ENCODE measurements around the gene EDN2. TPM values are rescaled to one million over a fixed set of nuclear protein-coding genes. Genes with fewer than 3 reads are reported as not detected.

Gene EDN2
- total RNA-seq, 4 donors from 2014 or later: 0.78 to 3.1 TPM; not detected in 2

DNA sequence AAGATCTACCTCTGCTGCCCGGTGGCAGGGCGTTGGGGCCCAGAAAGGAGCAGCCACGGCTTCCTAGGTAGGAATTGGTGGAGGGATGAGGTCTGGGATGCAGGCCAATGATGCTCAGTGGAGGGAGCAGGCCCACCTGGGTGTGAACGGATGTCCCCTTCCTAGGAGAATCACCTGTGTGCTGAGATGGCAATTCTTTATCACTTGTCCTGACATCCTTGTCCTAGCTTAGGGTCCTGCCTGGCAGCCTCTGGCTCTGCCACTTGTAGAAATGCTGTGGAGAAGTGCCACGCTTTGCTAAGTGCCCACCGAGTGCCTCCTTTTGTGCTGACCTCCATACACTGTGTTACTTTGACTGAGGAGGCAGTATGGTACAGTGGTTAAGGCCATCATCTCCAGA lies 12.8 kb downstream of the EDN2 start:
- no peaks in the 10 kb centered on the region for H3K36me3 ChIP-seq
- H3K4me3 ChIP-seq: no peak overlapping the region
- no peaks in the 10 kb centered on the region for H3K9me3 ChIP-seq
- WGBS, 2 donors: 83 to 89% methylated on average over 6 of the region's 6 CpGs
- no peak overlapping the region for H3K27ac ChIP-seq
- H3K4me1 ChIP-seq: peaks cover 0 to 40% (median 26%) of the 10 kb centered on the region in 4 donors
- TF ChIP-seq, protein P1, sequence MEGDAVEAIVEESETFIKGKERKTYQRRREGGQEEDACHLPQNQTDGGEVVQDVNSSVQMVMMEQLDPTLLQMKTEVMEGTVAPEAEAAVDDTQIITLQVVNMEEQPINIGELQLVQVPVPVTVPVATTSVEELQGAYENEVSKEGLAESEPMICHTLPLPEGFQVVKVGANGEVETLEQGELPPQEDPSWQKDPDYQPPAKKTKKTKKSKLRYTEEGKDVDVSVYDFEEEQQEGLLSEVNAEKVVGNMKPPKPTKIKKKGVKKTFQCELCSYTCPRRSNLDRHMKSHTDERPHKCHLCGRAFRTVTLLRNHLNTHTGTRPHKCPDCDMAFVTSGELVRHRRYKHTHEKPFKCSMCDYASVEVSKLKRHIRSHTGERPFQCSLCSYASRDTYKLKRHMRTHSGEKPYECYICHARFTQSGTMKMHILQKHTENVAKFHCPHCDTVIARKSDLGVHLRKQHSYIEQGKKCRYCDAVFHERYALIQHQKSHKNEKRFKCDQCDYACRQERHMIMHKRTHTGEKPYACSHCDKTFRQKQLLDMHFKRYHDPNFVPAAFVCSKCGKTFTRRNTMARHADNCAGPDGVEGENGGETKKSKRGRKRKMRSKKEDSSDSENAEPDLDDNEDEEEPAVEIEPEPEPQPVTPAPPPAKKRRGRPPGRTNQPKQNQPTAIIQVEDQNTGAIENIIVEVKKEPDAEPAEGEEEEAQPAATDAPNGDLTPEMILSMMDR (IDR thresholded peaks at IDR 0.05): no peak
- no peak for TF ChIP-seq EP300 (IDR thresholded peaks at IDR 0.05)
- no peak for TF ChIP-seq POLR2A (IDR thresholded peaks at IDR 0.05)
- no peaks in the 10 kb centered on the region for H3K27me3 ChIP-seq
- DNase-seq (ENCODE audit: low spot score in 2 of 2): no peak

DNA sequence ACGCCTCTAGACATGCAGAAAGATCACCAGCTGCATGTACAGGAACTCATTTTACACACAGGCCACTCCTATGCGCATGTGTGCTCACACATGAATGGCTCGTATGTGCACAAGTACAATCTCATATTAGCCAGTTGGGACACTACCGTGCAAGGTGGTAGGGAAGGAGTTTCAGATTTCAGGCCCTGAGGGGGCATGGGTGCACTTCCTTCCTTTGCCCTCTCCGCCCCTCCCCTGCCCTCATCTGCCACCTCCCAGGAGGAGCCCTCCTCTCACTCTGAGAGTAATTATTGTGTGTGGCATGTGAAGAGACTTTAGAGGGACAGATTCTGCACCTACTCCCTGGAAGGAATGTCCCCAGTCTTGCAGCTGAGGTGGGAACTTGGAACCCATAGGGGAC lies 14.8 kb downstream of the EDN2 start:
- Histone ChIP-seq H3K4me1 (peaks cover 0 to 21% (median 10%) of the 10 kb centered on the region in 4 donors), H3K36me3 (no peaks in the 10 kb centered on the region), H3K9me3 (no peaks in the 10 kb centered on the region), H3K27ac (no peak overlapping the region), H3K27me3 (no peaks in the 10 kb centered on the region), H3K4me3 (no peak overlapping the region)
- DNase-seq (ENCODE audit: low spot score in 2 of 2): no peak
- WGBS, 2 donors: 73 to 74% methylated on average over 5 of the region's 5 CpGs
- TF ChIP-seq POLR2A (IDR thresholded peaks at IDR 0.05) (no peak), EP300 (IDR thresholded peaks at IDR 0.05) (no peak)
- TF ChIP-seq, protein P1 (IDR thresholded peaks at IDR 0.05): no peak

DNA sequence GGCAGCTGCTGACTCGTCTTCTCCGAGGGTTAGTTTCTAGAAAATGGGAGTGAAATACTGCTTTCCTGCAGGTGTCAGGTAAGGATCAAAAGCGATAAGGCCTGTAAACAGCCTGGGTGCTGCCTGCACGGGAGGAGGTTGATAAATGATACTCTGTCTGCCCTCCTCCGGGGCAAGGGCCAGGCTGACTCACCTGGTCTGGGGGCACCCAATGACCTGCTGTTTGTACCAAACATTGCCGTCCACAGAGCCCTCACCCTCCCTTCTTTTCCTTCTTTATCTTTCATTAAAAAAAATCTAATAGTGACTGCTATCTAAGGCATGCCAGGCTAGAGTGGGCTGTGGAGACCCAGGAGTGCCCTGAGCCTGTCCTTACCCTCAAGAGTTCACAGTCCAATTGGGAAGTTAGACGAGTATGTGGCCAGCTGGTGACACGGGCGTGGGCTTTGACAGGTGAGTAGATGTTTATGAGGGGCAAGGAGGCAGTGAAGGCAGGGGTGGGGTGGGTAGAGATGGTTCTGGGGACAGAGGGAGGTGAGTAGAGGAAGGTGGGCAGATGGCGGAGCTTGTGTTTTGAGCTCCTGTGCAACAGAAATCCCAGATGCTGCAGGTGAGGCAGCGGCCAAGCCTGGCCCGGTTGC lies 16.2 kb downstream of the EDN2 start:
- Histone ChIP-seq H3K27me3 (no peaks in the 10 kb centered on the region), H3K36me3 (no peaks in the 10 kb centered on the region), H3K27ac (no peak overlapping the region), H3K4me1 (peaks cover 0 to 10% (median 0%) of the 10 kb centered on the region in 4 donors), H3K4me3 (no peak overlapping the region), H3K9me3 (no peaks in the 10 kb centered on the region)
- no peak for DNase-seq (ENCODE audit: low spot score in 2 of 2)
- TF ChIP-seq, protein P1 (IDR thresholded peaks at IDR 0.05): no peak
- TF ChIP-seq EP300 (IDR thresholded peaks at IDR 0.05) (no peak), POLR2A (IDR thresholded peaks at IDR 0.05) (no peak)
- 82 to 83% methylated on average over 12 of the region's 12 CpGs for WGBS, 2 donors

DNA sequence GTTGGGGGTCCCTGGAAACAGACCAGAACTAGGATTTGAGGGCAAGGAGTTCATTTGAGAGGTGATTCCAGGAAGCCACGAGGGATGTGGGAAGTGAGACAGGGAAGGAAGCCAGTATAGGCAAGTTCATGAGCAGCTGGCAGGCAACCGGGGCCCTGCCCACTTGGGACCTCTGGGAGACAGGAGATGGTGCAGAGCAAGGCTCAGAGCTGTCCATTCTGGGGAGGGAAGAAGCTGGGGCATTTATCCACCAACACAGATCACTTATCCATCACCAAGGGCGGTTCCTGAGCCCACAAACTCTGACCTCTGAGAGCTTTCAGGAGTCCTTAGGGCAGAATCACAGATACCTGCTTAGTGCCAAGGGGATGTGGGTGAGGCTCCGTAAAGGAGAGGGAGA lies 16.8 kb downstream of the EDN2 start:
- Histone ChIP-seq H3K27ac (no peak overlapping the region), H3K9me3 (no peaks in the 10 kb centered on the region), H3K27me3 (no peaks in the 10 kb centered on the region), H3K4me3 (no peak overlapping the region), H3K36me3 (no peaks in the 10 kb centered on the region), H3K4me1 (peaks cover 0 to 10% (median 0%) of the 10 kb centered on the region in 4 donors)
- DNase-seq (ENCODE audit: low spot score in 2 of 2): no peak
- 45 to 54% methylated on average over 3 to 4 of the region's 4 CpGs for whole genome bisulfite sequencing, 2 donors
- no peak for TF ChIP-seq POLR2A (IDR thresholded peaks at IDR 0.05)
- TF ChIP-seq EP300 (IDR thresholded peaks at IDR 0.05): no peak
- TF ChIP-seq, protein P1 (IDR thresholded peaks at IDR 0.05): no peak

DNA sequence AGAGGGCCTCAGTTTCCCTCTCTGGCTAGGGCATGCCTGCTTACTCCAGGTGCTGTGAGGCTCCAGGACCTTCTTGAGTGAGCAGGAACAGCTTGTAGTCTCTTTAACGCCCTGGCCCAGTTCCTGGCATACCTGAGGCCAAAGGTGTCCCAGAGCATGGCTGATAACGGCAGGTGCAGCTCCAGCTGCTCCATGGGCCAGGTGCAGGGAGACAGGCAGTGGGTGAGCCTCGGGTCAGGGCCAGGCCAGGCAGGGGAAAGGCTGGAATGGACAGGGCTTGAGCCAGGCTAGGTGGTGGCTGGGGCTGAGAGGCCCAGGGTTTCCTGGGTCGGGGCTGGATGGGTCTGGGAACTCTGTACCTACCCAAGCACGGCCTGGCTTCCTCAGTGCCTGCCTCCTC lies 18.3 kb downstream of the EDN2 start:
- WGBS, 2 donors: 90 to 98% methylated on average over 2 to 5 of the region's 5 CpGs
- no peak overlapping the region for H3K4me3 ChIP-seq
- DNase-seq (ENCODE audit: low spot score in 2 of 2): no peak
- peaks cover 0 to 10% (median 0%) of the 10 kb centered on the region in 4 donors for H3K4me1 ChIP-seq
- H3K36me3 ChIP-seq: no peaks in the 10 kb centered on the region
- H3K27ac ChIP-seq: no peak overlapping the region
- TF ChIP-seq, protein P1 (IDR thresholded peaks at IDR 0.05): no peak
- TF ChIP-seq EP300 (IDR thresholded peaks at IDR 0.05): no peak
- TF ChIP-seq POLR2A (IDR thresholded peaks at IDR 0.05): no peak
- no peaks in the 10 kb centered on the region for H3K9me3 ChIP-seq
- no peaks in the 10 kb centered on the region for H3K27me3 ChIP-seq

All from tibial nerve (tissue), 4 donors.